ENCODE measurements around the gene DNAJB13.

DNA sequence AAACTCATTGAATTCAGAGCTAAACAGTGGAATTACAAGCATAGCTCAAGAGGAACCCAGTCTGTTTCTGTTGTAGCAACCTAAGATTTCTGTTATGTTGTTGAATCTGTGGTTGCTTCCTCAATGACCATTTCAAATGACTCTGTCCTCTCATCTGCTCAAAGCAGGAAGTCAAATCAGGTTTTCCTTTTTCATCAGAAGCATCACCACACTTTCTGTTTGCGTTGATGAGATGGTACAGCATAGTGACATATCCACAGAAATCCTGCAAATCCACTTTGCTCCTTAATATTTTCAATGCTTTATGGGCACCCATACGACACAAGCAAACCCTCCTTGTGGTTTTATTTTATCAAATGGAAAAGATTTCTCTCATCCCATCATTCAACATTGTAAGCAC, 44.4 kb downstream of the DNAJB13 start:
- TF ChIP-seq, protein P1, sequence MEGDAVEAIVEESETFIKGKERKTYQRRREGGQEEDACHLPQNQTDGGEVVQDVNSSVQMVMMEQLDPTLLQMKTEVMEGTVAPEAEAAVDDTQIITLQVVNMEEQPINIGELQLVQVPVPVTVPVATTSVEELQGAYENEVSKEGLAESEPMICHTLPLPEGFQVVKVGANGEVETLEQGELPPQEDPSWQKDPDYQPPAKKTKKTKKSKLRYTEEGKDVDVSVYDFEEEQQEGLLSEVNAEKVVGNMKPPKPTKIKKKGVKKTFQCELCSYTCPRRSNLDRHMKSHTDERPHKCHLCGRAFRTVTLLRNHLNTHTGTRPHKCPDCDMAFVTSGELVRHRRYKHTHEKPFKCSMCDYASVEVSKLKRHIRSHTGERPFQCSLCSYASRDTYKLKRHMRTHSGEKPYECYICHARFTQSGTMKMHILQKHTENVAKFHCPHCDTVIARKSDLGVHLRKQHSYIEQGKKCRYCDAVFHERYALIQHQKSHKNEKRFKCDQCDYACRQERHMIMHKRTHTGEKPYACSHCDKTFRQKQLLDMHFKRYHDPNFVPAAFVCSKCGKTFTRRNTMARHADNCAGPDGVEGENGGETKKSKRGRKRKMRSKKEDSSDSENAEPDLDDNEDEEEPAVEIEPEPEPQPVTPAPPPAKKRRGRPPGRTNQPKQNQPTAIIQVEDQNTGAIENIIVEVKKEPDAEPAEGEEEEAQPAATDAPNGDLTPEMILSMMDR (IDR thresholded peaks at IDR 0.05), result no peak
- TF ChIP-seq POLR2A (IDR thresholded peaks at IDR 0.05), result no peak

All from right lobe of liver (tissue), 4 donors.